WERI-Rb-1 (cell line): Measurements from ENCODE around the gene HES4.
A peak's percentile ranks its signal among the peaks of the same experiment; 100 is the strongest.
"Not testable (repeated sequence)": the region's sequence is repeated elsewhere in the genome, so short reads cannot be mapped to it uniquely, and the experiment has no call there.

Experiments
- DNase-seq: peaks from one replicate; pipeline ENCODE4 v3.0.0-alpha.2; 2020
- H3K27ac ChIP-seq: fragments of 250-450 bp; sonication (Bioruptor Pico); 2 replicates; pipeline ENCODE4 v1.5.1; 2020; ENCODE audit warnings: mild to moderate bottlenecking, moderate library complexity
- H3K27me3 ChIP-seq: fragments of 250-450 bp; sonication (Bioruptor Pico); 2 replicates; pipeline ENCODE4 v1.5.1; 2021; ENCODE audit warnings: mild to moderate bottlenecking, low read depth, moderate library complexity; ENCODE audit not compliant: insufficient read depth, severe bottlenecking
- H3K36me3 ChIP-seq: fragments of 250-450 bp; sonication (Bioruptor Pico); 2 replicates; pipeline ENCODE4 v1.5.1; 2020; ENCODE audit warnings: mild to moderate bottlenecking, moderate library complexity
- H3K4me3 ChIP-seq: 2 replicates; pipeline ENCODE4 v1.5.1; 2011; ENCODE audit warnings: low read depth, mild to moderate bottlenecking, control low read depth, low read length
- H3K9me3 ChIP-seq: fragments of 250-450 bp; sonication (Bioruptor Pico); 2 replicates; pipeline ENCODE4 v1.5.1; 2021; ENCODE audit warnings: mild to moderate bottlenecking, moderate library complexity; ENCODE audit not compliant: severe bottlenecking
- TF ChIP-seq, protein P1 (sequence below): IDR thresholded peaks from 2 replicates; pipeline ENCODE4 v1.5.1; 2011; ENCODE audit warnings: low read depth, mild to moderate bottlenecking, control low read depth, inconsistent platforms, low read length

Gene HES4

GRCh38 chr1:978835-979743, 20.8 kb downstream of the HES4 start:
- no peak overlapping the region for H3K27ac ChIP-seq
- no peaks in the 10 kb centered on the region for H3K27me3 ChIP-seq
- H3K36me3 ChIP-seq = no peaks in the 10 kb centered on the region
- H3K4me3 ChIP-seq = no peak overlapping the region
- TF ChIP-seq, protein P1, sequence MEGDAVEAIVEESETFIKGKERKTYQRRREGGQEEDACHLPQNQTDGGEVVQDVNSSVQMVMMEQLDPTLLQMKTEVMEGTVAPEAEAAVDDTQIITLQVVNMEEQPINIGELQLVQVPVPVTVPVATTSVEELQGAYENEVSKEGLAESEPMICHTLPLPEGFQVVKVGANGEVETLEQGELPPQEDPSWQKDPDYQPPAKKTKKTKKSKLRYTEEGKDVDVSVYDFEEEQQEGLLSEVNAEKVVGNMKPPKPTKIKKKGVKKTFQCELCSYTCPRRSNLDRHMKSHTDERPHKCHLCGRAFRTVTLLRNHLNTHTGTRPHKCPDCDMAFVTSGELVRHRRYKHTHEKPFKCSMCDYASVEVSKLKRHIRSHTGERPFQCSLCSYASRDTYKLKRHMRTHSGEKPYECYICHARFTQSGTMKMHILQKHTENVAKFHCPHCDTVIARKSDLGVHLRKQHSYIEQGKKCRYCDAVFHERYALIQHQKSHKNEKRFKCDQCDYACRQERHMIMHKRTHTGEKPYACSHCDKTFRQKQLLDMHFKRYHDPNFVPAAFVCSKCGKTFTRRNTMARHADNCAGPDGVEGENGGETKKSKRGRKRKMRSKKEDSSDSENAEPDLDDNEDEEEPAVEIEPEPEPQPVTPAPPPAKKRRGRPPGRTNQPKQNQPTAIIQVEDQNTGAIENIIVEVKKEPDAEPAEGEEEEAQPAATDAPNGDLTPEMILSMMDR = no peak
- DNase-seq = no peak
- H3K9me3 ChIP-seq = no peaks in the 10 kb centered on the region

- TF ChIP-seq, protein P1 = no peak
- Histone ChIP-seq H3K36me3 (no peaks in the 10 kb centered on the region), H3K9me3 (no peaks in the 10 kb centered on the region), H3K4me3 (no peak overlapping the region), H3K27ac (no peak overlapping the region), H3K27me3 (no peaks in the 10 kb centered on the region)
- DNase-seq = no peak
Observed at GRCh38 chr1:978069-978834, 21.6 kb downstream of the HES4 start.

DNA sequence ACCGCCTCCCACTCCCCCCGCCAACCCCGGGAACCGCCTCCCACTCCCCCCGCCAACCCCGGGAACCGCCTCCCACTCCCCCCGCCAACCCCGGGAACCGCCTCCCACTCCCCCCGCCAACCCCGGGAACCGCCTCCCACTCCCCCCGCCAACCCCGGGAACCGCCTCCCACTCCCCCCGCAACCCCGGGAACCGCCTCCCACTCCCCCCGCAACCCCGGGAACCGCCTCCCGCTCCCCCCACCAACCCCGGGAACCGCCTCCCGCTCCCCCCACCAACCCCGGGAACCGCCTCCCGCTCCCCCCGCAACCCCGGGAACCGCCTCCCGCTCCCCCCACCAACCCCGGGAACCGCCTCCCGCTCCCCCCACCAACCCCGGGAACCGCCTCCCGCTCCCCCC, 23.1 kb downstream of the HES4 start:
- not testable (repeated sequence) for H3K9me3 ChIP-seq, H3K36me3 ChIP-seq, H3K27ac ChIP-seq, DNase-seq, H3K27me3 ChIP-seq, H3K4me3 ChIP-seq

- H3K27me3 ChIP-seq = no peaks in the 10 kb centered on the region
- H3K9me3 ChIP-seq = no peaks in the 10 kb centered on the region
- H3K36me3 ChIP-seq = no peaks in the 10 kb centered on the region
- peak; percentile 53 for DNase-seq
- H3K4me3 ChIP-seq = peak overlapping the region; percentile 23
- H3K27ac ChIP-seq = peak overlapping the region; percentile 19; the same call in 1 of the 2 replicates
- TF ChIP-seq, protein P1 = peak; percentile 36; the same call in 1 of the 2 replicates
Observed at GRCh38 chr1:975896-976683, 23.8 kb downstream of the HES4 start.

DNA sequence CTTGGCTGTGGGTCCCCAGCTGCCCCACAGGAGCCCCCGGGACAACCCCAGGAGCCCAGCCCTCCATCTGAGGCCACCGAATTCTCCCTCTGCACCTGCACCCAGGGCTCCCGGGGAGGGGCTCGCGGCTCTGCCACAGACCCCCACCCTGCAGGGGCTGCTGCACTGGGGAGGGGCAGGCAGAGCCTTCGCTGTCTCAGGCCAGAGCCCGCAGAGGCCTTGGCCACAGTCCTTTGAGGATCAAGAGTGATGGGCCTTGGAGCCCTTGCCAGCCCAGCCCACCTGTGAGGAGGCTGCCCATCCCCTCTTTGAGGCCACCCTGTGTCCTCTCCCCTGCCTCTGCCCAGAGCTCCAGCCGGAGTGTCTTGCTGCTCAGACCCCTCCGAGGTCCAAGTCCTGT, 24.5 kb downstream of the HES4 start:
- Histone ChIP-seq H3K36me3 (no peaks in the 10 kb centered on the region), H3K27ac (no peak overlapping the region), H3K4me3 (no peak overlapping the region), H3K27me3 (no peaks in the 10 kb centered on the region), H3K9me3 (no peaks in the 10 kb centered on the region)
- TF ChIP-seq, protein P1 = no peak
- DNase-seq = no peak
